A549 (cell line): ENCODE results near the gene ANKRD28. TPM values are rescaled to one million over a fixed set of nuclear protein-coding genes. Genes with fewer than 3 reads are reported as not detected.
"Not testable (repeated sequence)": the region's sequence is repeated elsewhere in the genome, so short reads cannot be mapped to it uniquely, and the experiment has no call there.

Source experiments
- ATAC-seq, 2 experiments: fragments of 200-7000 bp in 1 of 2; fragments of >200 bp in 1 of 2; cut with Nextera tagmentation in 1 of 2; cut with Tn5 transposase in 1 of 2; 3 replicates each; pipeline versions ENCODE4 v1.8.0 to v1.9.1; 2018 to 2020; ENCODE audit warnings: mild to moderate bottlenecking in 1 of 2, moderate library complexity in 1 of 2
- CTCF ChIA-PET: fragments of 300-600 bp; sonication (Branson Sonifier 250); formaldehyde crosslinking; extraction: SDS; loops from one replicate; lab custom pipeline; 2021; ENCODE audit warnings: antibody characterized with exemption, inconsistent platforms; lab: Yijun Ruan, JAX
- POLR2A ChIA-PET: fragments of 350-600 bp; formaldehyde crosslinking; extraction: SDS; loops from one replicate; lab custom pipeline; 2021; ENCODE audit warnings: antibody characterized with exemption, inconsistent platforms; lab: Yijun Ruan, JAX
- DNase-seq, 2 experiments: peaks; one replicate each; pipeline versions ENCODE4 v3.0.0 to v3.0.0-alpha.2; 2011 to 2016; ENCODE audit warnings: low read depth in 1 of 2, low spot score in 1 of 2
- FAIRE-seq: peaks from 2 replicates; lab custom pipeline; 2011; peaks lifted over from hg19 to GRCh38; lab: Jason Lieb, UNC
- H3K27ac ChIP-seq, 2 experiments: fragments of >200 bp; sonication (Bioruptor Twin); formaldehyde crosslinking; 3 replicates each; pipeline ENCODE4 v1.5.1; 2016 to 2017
- H3K4me1 ChIP-seq: fragments of >200 bp; sonication (Bioruptor Twin); formaldehyde crosslinking; 3 replicates; pipeline ENCODE4 v1.6.1; 2016
- H3K4me2 ChIP-seq: fragments of >200 bp; sonication (Bioruptor Twin); formaldehyde crosslinking; 3 replicates; pipeline ENCODE4 v1.6.1; 2016
- H3K4me3 ChIP-seq: fragments of >200 bp; sonication (Bioruptor Twin); formaldehyde crosslinking; 3 replicates; pipeline ENCODE4 v1.5.1; 2016
- H3K9me3 ChIP-seq: fragments of >200 bp; sonication (Bioruptor Twin); formaldehyde crosslinking; 3 replicates; pipeline ENCODE4 v1.6.1; 2016
- BCL3 ChIP-seq: fragments of >200 bp; sonication (Bioruptor Twin); formaldehyde crosslinking; IDR thresholded peaks from 3 replicates; pipeline ENCODE4 v1.6.1; 2016
- CBX2 ChIP-seq: fragments of 200-600 bp; sonication (generic); IDR thresholded peaks from 2 replicates; pipeline ENCODE4 v1.6.1; 2016; ENCODE audit warnings: low read depth, mild to moderate bottlenecking, borderline replicate concordance
- CHD2 ChIP-seq: fragments of 150-350 bp; IDR thresholded peaks from 2 replicates; pipeline ENCODE4 v1.6.1; 2014; ENCODE audit warnings: low read length; ENCODE audit not compliant: partially characterized antibody
- CHD4 ChIP-seq: fragments of 200-600 bp; sonication (generic); IDR thresholded peaks from 2 replicates; pipeline ENCODE4 v1.6.1; 2016; ENCODE audit warnings: antibody characterized with exemption, mild to moderate bottlenecking, borderline replicate concordance
- E2F6 ChIP-seq: IDR thresholded peaks from 2 replicates; pipeline ENCODE4 v1.6.1; 2012; ENCODE audit warnings: low read depth, borderline replicate concordance
- EHMT2 ChIP-seq: fragments of 200-600 bp; sonication (generic); IDR thresholded peaks from 2 replicates; pipeline ENCODE4 v1.6.1; 2016; ENCODE audit warnings: antibody characterized with exemption, low read depth, mild to moderate bottlenecking, moderate library complexity
- FOSB ChIP-seq: fragments of 250-450 bp; sonication (Bioruptor Pico); IDR thresholded peaks from 2 replicates; pipeline ENCODE4 v1.5.0; 2020; ENCODE audit warnings: mild to moderate bottlenecking, moderate library complexity
- HDAC2 ChIP-seq: fragments of 200-600 bp; sonication (generic); IDR thresholded peaks from 2 replicates; pipeline ENCODE4 v1.6.1; 2016
- HOXA7 ChIP-seq: fragments of 250-450 bp; sonication (Bioruptor Pico); IDR thresholded peaks from 2 replicates; pipeline ENCODE4 v1.5.0; 2020; ENCODE audit warnings: mild to moderate bottlenecking, moderate library complexity
- HOXB13 ChIP-seq: fragments of 250-450 bp; sonication (Bioruptor Pico); IDR thresholded peaks from 2 replicates; pipeline ENCODE4 v1.5.0; 2020; ENCODE audit warnings: low read depth, mild to moderate bottlenecking, moderate library complexity
- JUNB ChIP-seq: fragments of >200 bp; sonication (Bioruptor Twin); formaldehyde crosslinking; IDR thresholded peaks from 2 replicates; pipeline ENCODE4 v1.6.1; 2016
- KDM1A ChIP-seq: fragments of 200-600 bp; sonication (generic); IDR thresholded peaks from 2 replicates; pipeline ENCODE4 v1.6.1; 2016; ENCODE audit warnings: low read depth, mild to moderate bottlenecking
- KDM5A ChIP-seq: fragments of 200-600 bp; sonication (generic); IDR thresholded peaks from 2 replicates; pipeline ENCODE4 v1.6.1; 2016; ENCODE audit warnings: antibody characterized with exemption, mild to moderate bottlenecking
- MAFK ChIP-seq: fragments of 450-650 bp; IDR thresholded peaks from 2 replicates; pipeline ENCODE4 v1.6.1; 2014; ENCODE audit not compliant: partially characterized antibody
- MAZ ChIP-seq: fragments of 150-350 bp; IDR thresholded peaks from 2 replicates; pipeline ENCODE4 v1.6.1; 2014; ENCODE audit warnings: antibody characterized with exemption, low read depth, low read length, borderline replicate concordance
- MYC ChIP-seq: IDR thresholded peaks from 2 replicates; pipeline ENCODE4 v1.6.1; 2012; ENCODE audit warnings: mild to moderate bottlenecking, inconsistent platforms, low read length, improper control_type of control experiment, borderline replicate concordance
- RCOR1 ChIP-seq: fragments of 150-350 bp; IDR thresholded peaks from 2 replicates; pipeline ENCODE4 v1.6.1; 2014; ENCODE audit warnings: antibody characterized with exemption, low read length, low read depth
- SMC3 ChIP-seq: fragments of >200 bp; sonication (Bioruptor Twin); formaldehyde crosslinking; IDR thresholded peaks from 3 replicates; pipeline ENCODE4 v1.6.1; 2018; ENCODE audit warnings: inconsistent platforms
- TFCP2L1 ChIP-seq: fragments of 250-450 bp; sonication (Bioruptor Pico); IDR thresholded peaks from 2 replicates; pipeline ENCODE4 v1.5.0; 2021; ENCODE audit warnings: mild to moderate bottlenecking
- USF2 ChIP-seq: fragments of 450-650 bp; IDR thresholded peaks from 2 replicates; pipeline ENCODE4 v1.6.1; 2014; ENCODE audit warnings: antibody characterized with exemption
- ZFP36 ChIP-seq: fragments of 450-650 bp; IDR thresholded peaks from 2 replicates; pipeline ENCODE4 v1.6.1; 2014; ENCODE audit warnings: borderline replicate concordance; ENCODE audit not compliant: partially characterized antibody
- WGBS: methylation state at CpG from one replicate; pipeline ENCODE4 v1.1.6; 2017; ENCODE audit errors: missing lambda C conversion rate; 5-methylcytosine and 5-hydroxymethylcytosine counted together
- polyA plus RNA-seq, 4 experiments: library from polyadenylated mRNA; depleted of rRNA in 3 of 4; stranded (reverse); fragments of >200 nt; fragmentation: RNase III in 1 of 4; extraction: RNeasy Plus Mini Kit Qiagen cat#74134 plus additional on column Dnase treatment in 1 of 4; gene quantifications; 2 replicates in 3 of 4; 3 replicates in 1 of 4; pipeline ENCODE4 v1.2.3, GENCODE V29; 2011 to 2017
- TF ChIP-seq, protein P1 (sequence below): fragments of >200 bp; sonication (Bioruptor Twin); formaldehyde crosslinking; IDR thresholded peaks from 3 replicates; pipeline ENCODE4 v1.5.1; 2016
- TF ChIP-seq, protein P2 (sequence below): IDR thresholded peaks from 2 replicates; pipeline ENCODE4 v1.6.1; 2012

The ANKRD28 gene
- polyA plus RNA-seq, 2 of the 4 experiments (the other 2 are of a cell fraction): 29.9 to 72.0 TPM

DNA sequence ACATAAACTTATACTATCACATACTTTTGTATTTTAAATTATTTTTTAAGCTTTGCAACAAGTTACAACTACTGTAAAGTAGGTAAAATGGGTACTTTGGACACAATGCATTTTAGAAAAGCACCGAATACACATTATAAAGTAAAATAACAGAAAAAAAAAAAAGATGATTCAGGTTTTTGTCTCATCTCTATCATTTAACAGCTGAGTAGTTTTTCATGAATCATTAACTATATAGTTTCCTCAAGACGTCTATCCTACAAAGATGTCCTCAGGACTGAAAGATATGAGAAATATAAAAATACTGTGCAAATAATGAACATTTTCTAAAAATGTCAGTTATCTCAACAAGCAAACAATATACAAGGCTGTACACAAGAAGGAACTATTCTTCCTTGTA is 46.9 kb downstream of the ANKRD28 start:
- ChIA-PET CTCF (interaction anchor here (0.6 kb wide), 1 partner anchor 13 kb away, joined by 3 read pairs; no protein-coding TSS in a partner anchor), POLR2A (interaction anchor here (0.9 kb wide), 1 partner anchor 25 kb away, joined by 3 read pairs; no protein-coding TSS in a partner anchor)
- DNase-seq (no peak), ATAC-seq (no peak), FAIRE-seq (no peak)
- Histone ChIP-seq H3K4me3 (no peak overlapping the region; the same call in 2 of the 3 replicates), H3K4me1 (peaks cover 57% of the 10 kb centered on the region), H3K27ac (peak overlapping the region; percentile 63 to 82), H3K4me2 (peak overlapping the region; percentile 65), H3K9me3 (no peaks in the 10 kb centered on the region)
- TF ChIP-seq CHD2: no peak
- TF ChIP-seq MAZ: no peak
- TF ChIP-seq JUNB: peak; percentile 19; the same call in 1 of the 2 replicates
- no peak for TF ChIP-seq ZFP36
- TF ChIP-seq E2F6: no peak
- TF ChIP-seq MAFK: peak; percentile 34
- TF ChIP-seq FOSB (CRISPR knock-in tag): no peak
- WGBS: 26% methylated on average over 2 of the region's 2 CpGs

GRCh38 chr3:15750143-15750542 is 47.6 kb downstream of the ANKRD28 start:
- POLR2A ChIA-PET: no interaction called here
- Histone ChIP-seq H3K4me1 (peaks cover 50% of the 10 kb centered on the region), H3K27ac (peak overlapping the region; percentile 63 to 82), H3K4me2 (peak overlapping the region; percentile 65; the same call in 2 of the 3 replicates), H3K9me3 (no peaks in the 10 kb centered on the region), H3K4me3 (no peak overlapping the region)
- ATAC-seq (no peak), FAIRE-seq (no peak), DNase-seq (no peak)
- CTCF ChIA-PET: interaction anchor here (0.9 kb wide), 1 partner anchor 63 kb away, joined by 3 read pairs; no protein-coding TSS in a partner anchor
- 97% methylated on average over 3 of the region's 3 CpGs for WGBS
- TF ChIP-seq RCOR1 (no peak), HOXA7 (CRISPR knock-in tag) (no peak), USF2 (no peak), KDM1A (no peak), KDM5A (no peak), CHD4 (no peak), TFCP2L1 (CRISPR knock-in tag) (no peak), HOXB13 (CRISPR knock-in tag) (no peak), SMC3 (no peak), ZFP36 (no peak), BCL3 (no peak), HDAC2 (no peak), CBX2 (no peak), CHD2 (no peak), MYC (no peak), EHMT2 (no peak)
- TF ChIP-seq, protein P1, sequence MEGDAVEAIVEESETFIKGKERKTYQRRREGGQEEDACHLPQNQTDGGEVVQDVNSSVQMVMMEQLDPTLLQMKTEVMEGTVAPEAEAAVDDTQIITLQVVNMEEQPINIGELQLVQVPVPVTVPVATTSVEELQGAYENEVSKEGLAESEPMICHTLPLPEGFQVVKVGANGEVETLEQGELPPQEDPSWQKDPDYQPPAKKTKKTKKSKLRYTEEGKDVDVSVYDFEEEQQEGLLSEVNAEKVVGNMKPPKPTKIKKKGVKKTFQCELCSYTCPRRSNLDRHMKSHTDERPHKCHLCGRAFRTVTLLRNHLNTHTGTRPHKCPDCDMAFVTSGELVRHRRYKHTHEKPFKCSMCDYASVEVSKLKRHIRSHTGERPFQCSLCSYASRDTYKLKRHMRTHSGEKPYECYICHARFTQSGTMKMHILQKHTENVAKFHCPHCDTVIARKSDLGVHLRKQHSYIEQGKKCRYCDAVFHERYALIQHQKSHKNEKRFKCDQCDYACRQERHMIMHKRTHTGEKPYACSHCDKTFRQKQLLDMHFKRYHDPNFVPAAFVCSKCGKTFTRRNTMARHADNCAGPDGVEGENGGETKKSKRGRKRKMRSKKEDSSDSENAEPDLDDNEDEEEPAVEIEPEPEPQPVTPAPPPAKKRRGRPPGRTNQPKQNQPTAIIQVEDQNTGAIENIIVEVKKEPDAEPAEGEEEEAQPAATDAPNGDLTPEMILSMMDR: no peak
- TF ChIP-seq, protein P2, sequence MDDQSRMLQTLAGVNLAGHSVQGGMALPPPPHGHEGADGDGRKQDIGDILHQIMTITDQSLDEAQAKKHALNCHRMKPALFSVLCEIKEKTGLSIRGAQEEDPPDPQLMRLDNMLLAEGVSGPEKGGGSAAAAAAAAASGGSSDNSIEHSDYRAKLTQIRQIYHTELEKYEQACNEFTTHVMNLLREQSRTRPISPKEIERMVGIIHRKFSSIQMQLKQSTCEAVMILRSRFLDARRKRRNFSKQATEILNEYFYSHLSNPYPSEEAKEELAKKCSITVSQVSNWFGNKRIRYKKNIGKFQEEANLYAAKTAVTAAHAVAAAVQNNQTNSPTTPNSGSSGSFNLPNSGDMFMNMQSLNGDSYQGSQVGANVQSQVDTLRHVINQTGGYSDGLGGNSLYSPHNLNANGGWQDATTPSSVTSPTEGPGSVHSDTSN: no peak

DNA sequence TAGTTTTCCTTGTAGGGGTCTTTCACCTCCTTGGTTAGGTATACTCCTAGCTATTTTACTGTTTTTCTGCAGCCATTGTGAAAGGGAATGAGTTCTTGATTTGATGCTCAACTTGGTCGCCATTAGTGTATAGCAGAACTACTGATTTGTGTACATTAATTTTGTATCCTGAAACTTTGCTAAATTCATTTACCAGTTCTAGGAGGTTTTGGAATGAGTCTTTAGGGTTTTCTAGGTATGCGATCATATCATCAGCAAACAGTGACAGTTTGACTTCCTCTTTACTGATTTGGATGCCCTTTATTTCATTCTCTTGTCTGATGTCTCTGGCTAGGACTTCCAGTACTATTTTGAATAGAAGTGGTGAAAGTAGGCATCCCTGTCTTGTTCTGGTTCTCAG is 51.9 kb downstream of the ANKRD28 start:
- 100% methylated on average over 2 of the region's 2 CpGs for WGBS
- DNase-seq, H3K4me3 ChIP-seq, H3K4me2 ChIP-seq, ATAC-seq, CTCF ChIA-PET, POLR2A ChIA-PET, H3K27ac ChIP-seq, H3K9me3 ChIP-seq, FAIRE-seq: not testable (repeated sequence)
- H3K4me1 ChIP-seq: peaks cover 21% of the 10 kb centered on the region
